WERI-Rb-1 (cell line): Measurements from ENCODE around the gene SNX10.

Experiments
- DNase-seq: peaks from one replicate; pipeline ENCODE4 v3.0.0-alpha.2; 2020
- H3K27ac ChIP-seq: fragments of 250-450 bp; sonication (Bioruptor Pico); 2 replicates; pipeline ENCODE4 v1.5.1; 2020; ENCODE audit warnings: mild to moderate bottlenecking, moderate library complexity
- H3K27me3 ChIP-seq: fragments of 250-450 bp; sonication (Bioruptor Pico); 2 replicates; pipeline ENCODE4 v1.5.1; 2021; ENCODE audit warnings: mild to moderate bottlenecking, low read depth, moderate library complexity; ENCODE audit not compliant: insufficient read depth, severe bottlenecking
- H3K36me3 ChIP-seq: fragments of 250-450 bp; sonication (Bioruptor Pico); 2 replicates; pipeline ENCODE4 v1.5.1; 2020; ENCODE audit warnings: mild to moderate bottlenecking, moderate library complexity
- H3K4me3 ChIP-seq: 2 replicates; pipeline ENCODE4 v1.5.1; 2011; ENCODE audit warnings: low read depth, mild to moderate bottlenecking, control low read depth, low read length
- H3K9me3 ChIP-seq: fragments of 250-450 bp; sonication (Bioruptor Pico); 2 replicates; pipeline ENCODE4 v1.5.1; 2021; ENCODE audit warnings: mild to moderate bottlenecking, moderate library complexity; ENCODE audit not compliant: severe bottlenecking
- TF ChIP-seq, protein P1 (sequence below): IDR thresholded peaks from 2 replicates; pipeline ENCODE4 v1.5.1; 2011; ENCODE audit warnings: low read depth, mild to moderate bottlenecking, control low read depth, inconsistent platforms, low read length

SNX10 gene

DNA sequence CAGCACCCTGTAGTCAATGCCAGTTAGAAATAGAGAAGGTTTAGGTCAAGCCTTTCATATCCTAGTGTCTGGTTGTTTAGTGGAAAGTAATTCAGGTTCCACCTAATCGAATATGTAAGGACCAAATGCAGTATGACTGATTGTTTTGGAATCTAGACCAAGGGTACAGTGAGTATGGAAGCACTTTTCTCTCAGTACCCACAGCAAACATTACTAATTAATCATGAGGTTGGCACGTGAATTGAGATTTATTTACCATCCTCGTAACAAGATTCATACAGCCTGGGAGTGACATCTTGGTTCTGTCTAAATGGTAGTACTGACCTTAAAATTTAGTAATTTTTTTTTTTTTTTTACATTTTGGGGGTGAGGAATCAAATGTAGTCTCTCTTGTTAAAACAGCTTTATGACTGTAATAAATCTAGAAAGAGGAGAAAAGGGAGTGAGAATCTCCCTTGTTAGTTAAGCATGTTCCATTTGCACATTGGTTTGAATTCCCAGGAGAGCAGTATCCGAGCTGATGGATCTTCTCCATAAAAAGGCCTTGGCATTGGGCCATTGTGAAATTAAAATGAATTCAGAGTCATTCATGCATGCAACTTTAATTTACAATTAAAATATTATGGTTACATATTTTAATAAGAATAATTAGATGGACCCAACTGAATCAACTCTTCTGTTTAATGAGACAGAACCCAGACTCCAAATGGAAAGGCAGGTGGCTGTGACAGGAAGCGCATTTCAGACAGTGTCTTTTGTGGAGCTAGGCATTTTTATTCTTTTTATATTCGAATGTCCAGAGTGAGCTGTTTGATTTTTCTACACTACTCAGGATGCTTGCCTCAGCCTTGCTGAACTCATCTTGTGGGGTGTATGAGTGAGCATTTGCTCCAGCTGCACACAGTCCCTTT lies 57.6 kb downstream of the SNX10 start:
- Histone ChIP-seq H3K4me3 (no peak overlapping the region), H3K27me3 (no peaks in the 10 kb centered on the region), H3K27ac (no peak overlapping the region), H3K9me3 (no peaks in the 10 kb centered on the region), H3K36me3 (no peaks in the 10 kb centered on the region)
- DNase-seq, result no peak
- TF ChIP-seq, protein P1, sequence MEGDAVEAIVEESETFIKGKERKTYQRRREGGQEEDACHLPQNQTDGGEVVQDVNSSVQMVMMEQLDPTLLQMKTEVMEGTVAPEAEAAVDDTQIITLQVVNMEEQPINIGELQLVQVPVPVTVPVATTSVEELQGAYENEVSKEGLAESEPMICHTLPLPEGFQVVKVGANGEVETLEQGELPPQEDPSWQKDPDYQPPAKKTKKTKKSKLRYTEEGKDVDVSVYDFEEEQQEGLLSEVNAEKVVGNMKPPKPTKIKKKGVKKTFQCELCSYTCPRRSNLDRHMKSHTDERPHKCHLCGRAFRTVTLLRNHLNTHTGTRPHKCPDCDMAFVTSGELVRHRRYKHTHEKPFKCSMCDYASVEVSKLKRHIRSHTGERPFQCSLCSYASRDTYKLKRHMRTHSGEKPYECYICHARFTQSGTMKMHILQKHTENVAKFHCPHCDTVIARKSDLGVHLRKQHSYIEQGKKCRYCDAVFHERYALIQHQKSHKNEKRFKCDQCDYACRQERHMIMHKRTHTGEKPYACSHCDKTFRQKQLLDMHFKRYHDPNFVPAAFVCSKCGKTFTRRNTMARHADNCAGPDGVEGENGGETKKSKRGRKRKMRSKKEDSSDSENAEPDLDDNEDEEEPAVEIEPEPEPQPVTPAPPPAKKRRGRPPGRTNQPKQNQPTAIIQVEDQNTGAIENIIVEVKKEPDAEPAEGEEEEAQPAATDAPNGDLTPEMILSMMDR, result no peak

DNA sequence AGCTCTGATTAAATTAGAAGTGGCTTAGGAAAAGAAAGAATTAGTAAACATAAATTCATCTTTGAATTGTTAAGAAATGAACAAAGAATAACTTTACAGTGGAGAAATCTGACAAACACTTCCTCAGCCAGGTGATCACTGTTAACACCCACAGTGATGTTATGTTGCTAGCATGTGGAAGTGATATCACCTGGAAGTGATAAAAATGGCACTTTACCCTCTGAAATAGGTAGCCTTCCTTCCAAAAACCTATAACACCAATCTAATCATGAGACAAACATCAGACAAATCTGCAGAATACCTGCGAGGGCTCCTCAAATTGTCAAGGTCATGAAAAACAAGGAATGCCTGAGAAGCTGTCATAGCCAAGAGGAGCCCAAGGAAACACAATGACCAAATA lies 59.5 kb downstream of the SNX10 start:
- H3K27me3 ChIP-seq, result no peaks in the 10 kb centered on the region
- DNase-seq, result no peak
- H3K27ac ChIP-seq, result no peak overlapping the region
- no peaks in the 10 kb centered on the region for H3K9me3 ChIP-seq
- no peak overlapping the region for H3K4me3 ChIP-seq
- H3K36me3 ChIP-seq, result no peaks in the 10 kb centered on the region
- TF ChIP-seq, protein P1, result no peak

DNA sequence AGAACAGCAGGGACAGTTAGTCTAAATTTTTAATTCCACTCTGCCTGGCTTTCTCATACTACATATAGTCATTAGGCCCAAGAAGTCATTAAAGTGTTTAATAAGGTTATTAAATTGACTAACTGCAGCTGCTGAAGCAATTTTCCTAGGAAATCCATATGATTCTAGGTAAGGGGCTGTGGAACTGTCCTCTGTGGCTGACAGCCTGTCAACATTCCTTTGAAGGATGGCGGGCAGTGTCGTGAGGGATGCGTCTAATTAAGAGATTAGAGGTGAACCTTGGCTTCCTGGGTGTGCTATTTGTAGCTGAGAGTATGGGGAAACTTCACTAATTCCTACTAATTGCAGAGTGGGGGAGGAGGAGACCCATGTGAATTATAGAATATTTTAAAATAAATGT lies 64.6 kb downstream of the SNX10 start:
- no peak overlapping the region for H3K4me3 ChIP-seq
- DNase-seq, result no peak
- no peaks in the 10 kb centered on the region for H3K36me3 ChIP-seq
- no peak overlapping the region for H3K27ac ChIP-seq
- H3K9me3 ChIP-seq, result no peaks in the 10 kb centered on the region
- TF ChIP-seq, protein P1, result no peak
- no peaks in the 10 kb centered on the region for H3K27me3 ChIP-seq

DNA sequence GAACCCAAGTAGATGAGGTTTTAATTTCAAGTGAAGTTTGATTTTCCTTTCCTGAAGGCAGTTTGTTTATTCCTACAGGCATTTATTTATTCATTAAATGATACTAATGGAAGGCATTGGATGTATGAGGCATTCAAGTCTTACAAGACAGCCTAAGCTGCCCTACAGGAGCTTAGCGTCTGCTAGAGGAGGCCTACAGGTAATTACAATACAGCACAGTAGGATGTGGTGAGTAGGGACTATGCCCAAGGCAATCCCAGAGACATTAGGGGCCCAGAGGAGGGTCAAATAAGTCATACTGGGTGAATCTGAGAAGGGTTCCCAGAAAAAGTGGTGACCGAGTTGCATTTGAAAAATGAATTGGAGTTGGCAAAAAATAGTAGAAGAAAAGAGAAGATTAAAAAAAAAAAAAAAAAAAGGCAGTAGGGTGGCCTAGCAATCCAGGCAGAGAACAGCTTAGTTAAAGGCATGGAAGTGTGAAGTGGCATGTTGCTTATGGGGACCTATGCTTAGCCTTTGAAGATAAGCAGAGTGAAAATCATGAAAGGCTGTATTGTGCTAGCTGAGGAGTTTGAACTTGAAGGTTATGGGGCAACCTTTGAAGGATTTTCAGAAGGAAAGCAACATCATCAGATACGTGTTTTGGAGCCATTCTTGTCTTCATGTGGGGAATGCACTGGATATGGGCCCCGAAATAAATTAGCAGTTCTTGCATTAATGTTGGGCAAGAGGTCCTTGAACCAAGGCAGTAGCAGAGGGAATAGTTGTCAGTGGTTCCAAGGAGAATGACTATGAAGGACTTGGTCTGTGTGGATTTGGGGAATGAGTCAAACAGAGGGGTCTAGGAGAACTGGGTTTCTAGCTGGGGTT lies 65.5 kb downstream of the SNX10 start:
- TF ChIP-seq, protein P1, result no peak
- Histone ChIP-seq H3K27me3 (no peaks in the 10 kb centered on the region), H3K27ac (no peak overlapping the region), H3K9me3 (no peaks in the 10 kb centered on the region), H3K4me3 (no peak overlapping the region), H3K36me3 (no peaks in the 10 kb centered on the region)
- no peak for DNase-seq

DNA sequence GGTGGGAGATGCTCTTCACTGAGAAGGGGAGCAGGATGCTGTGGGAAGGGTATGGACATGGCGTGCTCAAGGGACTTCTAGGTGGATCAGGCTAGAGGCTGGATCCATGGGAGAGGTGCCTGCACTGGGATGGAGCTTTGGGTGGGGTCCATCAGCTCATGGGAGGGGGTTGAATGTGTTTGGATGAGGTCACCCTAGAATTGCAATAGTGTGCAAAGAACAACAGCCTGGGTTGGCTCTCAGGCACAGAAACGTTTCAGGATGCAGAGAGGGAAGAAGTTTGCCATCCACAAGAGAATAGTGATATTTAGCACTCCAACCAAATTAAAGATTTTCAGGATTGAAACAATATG lies 66.1 kb downstream of the SNX10 start:
- TF ChIP-seq, protein P1, result no peak
- H3K27ac ChIP-seq, result no peak overlapping the region
- no peak overlapping the region for H3K4me3 ChIP-seq
- no peaks in the 10 kb centered on the region for H3K9me3 ChIP-seq
- H3K27me3 ChIP-seq, result no peaks in the 10 kb centered on the region
- no peaks in the 10 kb centered on the region for H3K36me3 ChIP-seq
- DNase-seq, result no peak
